ENCODE results near the gene RASA2. TPM values are rescaled to one million over a fixed set of nuclear protein-coding genes. Genes with fewer than 3 reads are reported as not detected.
A peak's percentile ranks its signal among the peaks of the same experiment; 100 is the strongest.

Gene RASA2
- 17.5 TPM for polyA plus RNA-seq (2013)

- H3K4me1 ChIP-seq (ENCODE audit: control extremely low read depth in 1 of 4, control insufficient read depth in 4 of 4, insufficient read depth in 4 of 4, low read length in 3 of 4), result peaks cover 30 to 57% (median 37%) of the 10 kb centered on the region in 4 experiments
- ChIA-PET POLR2A (interaction anchor here (0.6 to 1.5 kb wide), 6 partner anchors 12 to 1526 kb away, joined by 3 to 12 read pairs (median 4); no protein-coding TSS in a partner anchor), CTCF (interaction anchor here (0.5 to 1.9 kb wide), 8 partner anchors 11 to 75 kb away, joined by 3 to 8 read pairs (median 3); no protein-coding TSS in a partner anchor)
- no peaks in the 10 kb centered on the region for H3K36me3 ChIP-seq (ENCODE audit: control insufficient read depth in 4 of 4, insufficient read depth in 4 of 4, low read length in 3 of 4)
- no peaks in the 10 kb centered on the region for H3K9me3 ChIP-seq (ENCODE audit: control extremely low read depth in 1 of 5, control insufficient read depth in 4 of 5, insufficient read depth in 2 of 5, low read depth in 1 of 5, low read length in 4 of 5)
- peak; percentile 71 to 80 (median 75) for DNase-seq
- H3K4me3 ChIP-seq (ENCODE audit: control insufficient read depth in 1 of 7, extremely low read depth in 1 of 7, insufficient read depth in 4 of 7, low read depth in 2 of 7, low read length in 6 of 7), result peak within 1 kb of the TSS; percentile 62 to 87 (median 79)
- no peaks in the 10 kb centered on the region for H3K27me3 ChIP-seq (replicated peaks in 2 of 5; ENCODE audit: control insufficient read depth in 4 of 5, insufficient read depth in 5 of 5, low read length in 4 of 5)
- peak within 1 kb of the TSS; percentile 54 to 82 for H3K27ac ChIP-seq (ENCODE audit: insufficient read depth in 1 of 2, low read depth in 1 of 2, low read length in 2 of 2, poor library complexity in 1 of 2, severe bottlenecking in 2 of 2)
- under 1% methylated on average over 60 of the region's 96 CpGs for WGBS (ENCODE audit: insufficient coverage)
Measured at GRCh38 chr3:141486746-141487520, at the start of gene RASA2. Gene RASA2, plus strand, starts transcription at chr3:141487027. Its CDS starts 57 bp downstream, at chr3:141487084.

- peaks cover 0 to 4% (median 2%) of the 10 kb centered on the region in 4 experiments for H3K4me1 ChIP-seq (ENCODE audit: control extremely low read depth in 1 of 4, control insufficient read depth in 4 of 4, insufficient read depth in 4 of 4, low read length in 3 of 4)
- H3K27ac ChIP-seq (ENCODE audit: insufficient read depth in 1 of 2, low read depth in 1 of 2, low read length in 2 of 2, poor library complexity in 1 of 2, severe bottlenecking in 2 of 2), result no peak overlapping the region
- 100% methylated on average over 2 of the region's 3 CpGs for WGBS (ENCODE audit: insufficient coverage)
- H3K27me3 ChIP-seq (replicated peaks in 2 of 5; ENCODE audit: control insufficient read depth in 4 of 5, insufficient read depth in 5 of 5, low read length in 4 of 5), result no peaks in the 10 kb centered on the region
- POLR2A ChIA-PET, result interaction anchor here (0.9 kb wide), 1 partner anchor 78 kb away, joined by 3 read pairs; no protein-coding TSS in a partner anchor
- no peak for DNase-seq
- no peak overlapping the region for H3K4me3 ChIP-seq (ENCODE audit: control insufficient read depth in 1 of 7, extremely low read depth in 1 of 7, insufficient read depth in 4 of 7, low read depth in 2 of 7, low read length in 6 of 7)
- peaks cover 3 to 27% (median 12%) of the 10 kb centered on the region in 4 experiments for H3K36me3 ChIP-seq (ENCODE audit: control insufficient read depth in 4 of 4, insufficient read depth in 4 of 4, low read length in 3 of 4)
- CTCF ChIA-PET, result interaction anchor here (1.0 to 6.4 kb wide), 10 partner anchors 8 to 136 kb away, joined by 3 to 51 read pairs (median 16); partner anchors contain the start of gene ZBTB38
- no peaks in the 10 kb centered on the region for H3K9me3 ChIP-seq (ENCODE audit: control extremely low read depth in 1 of 5, control insufficient read depth in 4 of 5, insufficient read depth in 2 of 5, low read depth in 1 of 5, low read length in 4 of 5)
Measured at GRCh38 chr3:141439589-141439988, 47.2 kb upstream of the RASA2 start.

- Histone ChIP-seq H3K27me3 (replicated peaks in 2 of 5; ENCODE audit: control insufficient read depth in 4 of 5, insufficient read depth in 5 of 5, low read length in 4 of 5) (no peaks in the 10 kb centered on the region), H3K36me3 (ENCODE audit: control insufficient read depth in 4 of 4, insufficient read depth in 4 of 4, low read length in 3 of 4) (peaks cover 6 to 36% (median 13%) of the 10 kb centered on the region in 4 experiments), H3K9me3 (ENCODE audit: control extremely low read depth in 1 of 5, control insufficient read depth in 4 of 5, insufficient read depth in 2 of 5, low read depth in 1 of 5, low read length in 4 of 5) (no peaks in the 10 kb centered on the region), H3K27ac (ENCODE audit: insufficient read depth in 1 of 2, low read depth in 1 of 2, low read length in 2 of 2, poor library complexity in 1 of 2, severe bottlenecking in 2 of 2) (peak overlapping the region in 1 of 2 experiments; percentile 62), H3K4me3 (ENCODE audit: control insufficient read depth in 1 of 7, extremely low read depth in 1 of 7, insufficient read depth in 4 of 7, low read depth in 2 of 7, low read length in 6 of 7) (peak overlapping the region in 1 of 7 experiments; percentile 35), H3K4me1 (ENCODE audit: control extremely low read depth in 1 of 4, control insufficient read depth in 4 of 4, insufficient read depth in 4 of 4, low read length in 3 of 4) (peaks cover 0 to 4% (median 2%) of the 10 kb centered on the region in 4 experiments)
- DNase-seq, result no peak
- 100% methylated on average over 2 of the region's 3 CpGs for WGBS (ENCODE audit: insufficient coverage)
- CTCF ChIA-PET, result interaction anchor here (0.6 to 6.4 kb wide), 19 partner anchors 7 to 1836 kb away, joined by 3 to 51 read pairs (median 6); partner anchors contain the start of gene ZBTB38
- POLR2A ChIA-PET, result interaction anchor here (0.6 to 1.0 kb wide), 2 partner anchors 11 to 13 kb away, joined by 3 read pairs; no protein-coding TSS in a partner anchor
Measured at GRCh38 chr3:141440942-141441341, 45.9 kb upstream of the RASA2 start.

- Histone ChIP-seq H3K4me1 (ENCODE audit: control extremely low read depth in 1 of 4, control insufficient read depth in 4 of 4, insufficient read depth in 4 of 4, low read length in 3 of 4) (peaks cover 0 to 4% (median 2%) of the 10 kb centered on the region in 4 experiments), H3K27ac (ENCODE audit: insufficient read depth in 1 of 2, low read depth in 1 of 2, low read length in 2 of 2, poor library complexity in 1 of 2, severe bottlenecking in 2 of 2) (peak overlapping the region in 1 of 2 experiments; percentile 62), H3K9me3 (ENCODE audit: control extremely low read depth in 1 of 5, control insufficient read depth in 4 of 5, insufficient read depth in 2 of 5, low read depth in 1 of 5, low read length in 4 of 5) (no peaks in the 10 kb centered on the region), H3K27me3 (replicated peaks in 2 of 5; ENCODE audit: control insufficient read depth in 4 of 5, insufficient read depth in 5 of 5, low read length in 4 of 5) (no peaks in the 10 kb centered on the region), H3K36me3 (ENCODE audit: control insufficient read depth in 4 of 4, insufficient read depth in 4 of 4, low read length in 3 of 4) (peaks cover 6 to 39% (median 13%) of the 10 kb centered on the region in 4 experiments), H3K4me3 (ENCODE audit: control insufficient read depth in 1 of 7, extremely low read depth in 1 of 7, insufficient read depth in 4 of 7, low read depth in 2 of 7, low read length in 6 of 7) (peak overlapping the region in 1 of 7 experiments; percentile 35)
- ChIA-PET POLR2A (interaction anchor here (0.6 to 1.0 kb wide), 2 partner anchors 11 to 14 kb away, joined by 3 read pairs; no protein-coding TSS in a partner anchor), CTCF (interaction anchor here (0.6 to 6.4 kb wide), 29 partner anchors 8 to 385 kb away, joined by 3 to 51 read pairs (median 4); partner anchors contain the start of gene ZBTB38)
- peak; percentile 79 to 89 (median 88) for DNase-seq
- 56% methylated on average over 5 of the region's 10 CpGs for WGBS (ENCODE audit: insufficient coverage)
Measured at GRCh38 chr3:141441381-141442364, 45.2 kb upstream of the RASA2 start.

GRCh38 chr3:141442446-141442845 is 44.4 kb upstream of the RASA2 start:
- CTCF ChIA-PET, result interaction anchor here (0.6 to 6.4 kb wide), 23 partner anchors 8 to 385 kb away, joined by 3 to 51 read pairs (median 4); partner anchors contain the start of gene ZBTB38
- Histone ChIP-seq H3K4me1 (ENCODE audit: control extremely low read depth in 1 of 4, control insufficient read depth in 4 of 4, insufficient read depth in 4 of 4, low read length in 3 of 4) (peaks cover 0 to 4% (median 2%) of the 10 kb centered on the region in 4 experiments), H3K27me3 (replicated peaks in 2 of 5; ENCODE audit: control insufficient read depth in 4 of 5, insufficient read depth in 5 of 5, low read length in 4 of 5) (no peaks in the 10 kb centered on the region), H3K27ac (ENCODE audit: insufficient read depth in 1 of 2, low read depth in 1 of 2, low read length in 2 of 2, poor library complexity in 1 of 2, severe bottlenecking in 2 of 2) (no peak overlapping the region), H3K9me3 (ENCODE audit: control extremely low read depth in 1 of 5, control insufficient read depth in 4 of 5, insufficient read depth in 2 of 5, low read depth in 1 of 5, low read length in 4 of 5) (no peaks in the 10 kb centered on the region), H3K4me3 (ENCODE audit: control insufficient read depth in 1 of 7, extremely low read depth in 1 of 7, insufficient read depth in 4 of 7, low read depth in 2 of 7, low read length in 6 of 7) (no peak overlapping the region), H3K36me3 (ENCODE audit: control insufficient read depth in 4 of 4, insufficient read depth in 4 of 4, low read length in 3 of 4) (peaks cover 6 to 40% (median 14%) of the 10 kb centered on the region in 4 experiments)
- no peak for DNase-seq
- 98% methylated on average over 8 of the region's 10 CpGs for WGBS (ENCODE audit: insufficient coverage)
- POLR2A ChIA-PET, result no interaction called here

- H3K4me3 ChIP-seq (ENCODE audit: control insufficient read depth in 1 of 7, extremely low read depth in 1 of 7, insufficient read depth in 4 of 7, low read depth in 2 of 7, low read length in 6 of 7), result no peak overlapping the region
- H3K27me3 ChIP-seq (replicated peaks in 2 of 5; ENCODE audit: control insufficient read depth in 4 of 5, insufficient read depth in 5 of 5, low read length in 4 of 5), result no peaks in the 10 kb centered on the region
- no peak for DNase-seq
- 98% methylated on average over 13 of the region's 15 CpGs for WGBS (ENCODE audit: insufficient coverage)
- peaks cover 0 to 4% (median 2%) of the 10 kb centered on the region in 4 experiments for H3K4me1 ChIP-seq (ENCODE audit: control extremely low read depth in 1 of 4, control insufficient read depth in 4 of 4, insufficient read depth in 4 of 4, low read length in 3 of 4)
- H3K27ac ChIP-seq (ENCODE audit: insufficient read depth in 1 of 2, low read depth in 1 of 2, low read length in 2 of 2, poor library complexity in 1 of 2, severe bottlenecking in 2 of 2), result no peak overlapping the region
- ChIA-PET POLR2A (no interaction called here), CTCF (interaction anchor here (0.7 to 6.4 kb wide), 11 partner anchors 11 to 139 kb away, joined by 3 to 51 read pairs (median 13); partner anchors contain the start of gene ZBTB38)
- H3K9me3 ChIP-seq (ENCODE audit: control extremely low read depth in 1 of 5, control insufficient read depth in 4 of 5, insufficient read depth in 2 of 5, low read depth in 1 of 5, low read length in 4 of 5), result no peaks in the 10 kb centered on the region
- peaks cover 6 to 40% (median 14%) of the 10 kb centered on the region in 4 experiments for H3K36me3 ChIP-seq (ENCODE audit: control insufficient read depth in 4 of 4, insufficient read depth in 4 of 4, low read length in 3 of 4)
Measured at GRCh38 chr3:141442914-141443313, 43.9 kb upstream of the RASA2 start.
